ENCODE data around the gene RAD23B. TPM values are rescaled to one million over a fixed set of nuclear protein-coding genes. Genes with fewer than 3 reads are reported as not detected.
A peak's percentile ranks its signal among the peaks of the same experiment; 100 is the strongest.

RAD23B gene
- total and polyA plus RNA-seq, 2 of the 13 experiments (the other 11 are each of a cell fraction or from before 2014, with no cell fraction given), result 133 to 156 TPM

DNA sequence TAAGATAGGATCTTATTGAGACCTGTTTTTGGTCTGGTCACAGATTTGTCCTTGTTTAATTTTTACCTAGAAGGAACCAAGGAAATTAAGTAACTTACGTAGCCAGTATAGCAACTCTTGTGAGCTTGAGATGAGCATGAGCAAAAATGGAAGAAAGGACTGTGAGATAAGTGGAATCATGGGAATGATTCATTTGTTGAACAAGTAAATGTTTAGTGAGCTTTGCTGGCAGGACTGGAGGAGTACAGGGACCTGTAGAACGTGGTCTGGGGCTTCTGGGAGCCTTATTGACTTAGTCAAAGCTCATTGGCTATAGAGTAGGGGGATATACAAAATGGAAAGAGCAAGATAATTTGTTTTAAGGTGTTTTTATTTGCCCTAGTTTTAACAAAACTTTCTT is 3.0 kb downstream of the RAD23B start (continued):
- TF ChIP-seq, protein P1, sequence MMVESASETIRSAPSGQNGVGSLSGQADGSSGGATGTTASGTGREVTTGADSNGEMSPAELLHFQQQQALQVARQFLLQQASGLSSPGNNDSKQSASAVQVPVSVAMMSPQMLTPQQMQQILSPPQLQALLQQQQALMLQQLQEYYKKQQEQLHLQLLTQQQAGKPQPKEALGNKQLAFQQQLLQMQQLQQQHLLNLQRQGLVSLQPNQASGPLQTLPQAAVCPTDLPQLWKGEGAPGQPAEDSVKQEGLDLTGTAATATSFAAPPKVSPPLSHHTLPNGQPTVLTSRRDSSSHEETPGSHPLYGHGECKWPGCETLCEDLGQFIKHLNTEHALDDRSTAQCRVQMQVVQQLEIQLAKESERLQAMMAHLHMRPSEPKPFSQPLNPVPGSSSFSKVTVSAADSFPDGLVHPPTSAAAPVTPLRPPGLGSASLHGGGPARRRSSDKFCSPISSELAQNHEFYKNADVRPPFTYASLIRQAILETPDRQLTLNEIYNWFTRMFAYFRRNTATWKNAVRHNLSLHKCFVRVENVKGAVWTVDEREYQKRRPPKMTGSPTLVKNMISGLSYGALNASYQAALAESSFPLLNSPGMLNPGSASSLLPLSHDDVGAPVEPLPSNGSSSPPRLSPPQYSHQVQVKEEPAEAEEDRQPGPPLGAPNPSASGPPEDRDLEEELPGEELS (CRISPR knock-in tag; IDR thresholded peaks at IDR 0.05), result no peak
- TF ChIP-seq CHCHD3 (CRISPR knock-in tag; IDR thresholded peaks at IDR 0.05) (no peak), SMARCE1 (IDR thresholded peaks at IDR 0.05; ENCODE audit: borderline replicate concordance) (no peak), SOX13 (IDR thresholded peaks at IDR 0.05) (no peak), SOX13 (CRISPR knock-in tag; conservative IDR thresholded peaks at IDR 0.05 in 1 of 2, IDR thresholded peaks at IDR 0.05 in 1 of 2) (peak in 1 of 2 experiments; percentile 63; a peak in 2 of 4 replicates), ADNP (CRISPR knock-in tag; IDR thresholded peaks at IDR 0.05) (no peak), ZNF282 (IDR thresholded peaks at IDR 0.05; ENCODE audit: partially characterized antibody) (no peak), EED (CRISPR knock-in tag; IDR thresholded peaks at IDR 0.05) (no peak), ZNF496 (CRISPR knock-in tag; IDR thresholded peaks at IDR 0.05; ENCODE audit: insufficient replicate concordance) (no peak), ZIK1 (CRISPR knock-in tag; IDR thresholded peaks at IDR 0.05; ENCODE audit: borderline replicate concordance, low read depth) (no peak), ONECUT2 (CRISPR knock-in tag; IDR thresholded peaks at IDR 0.05) (no peak), HHEX (CRISPR knock-in tag; IDR thresholded peaks at IDR 0.05) (no peak), ZNF274 (CRISPR knock-in tag; IDR thresholded peaks at IDR 0.05) (no peak), RORA (CRISPR knock-in tag; IDR thresholded peaks at IDR 0.05) (no peak), ZNF205 (CRISPR knock-in tag; IDR thresholded peaks at IDR 0.05) (no peak), HOXA7 (CRISPR knock-in tag; IDR thresholded peaks at IDR 0.05) (no peak), ZNF878 (CRISPR knock-in tag; IDR thresholded peaks at IDR 0.05) (no peak), KLF12 (CRISPR knock-in tag; IDR thresholded peaks at IDR 0.05; ENCODE audit: borderline replicate concordance) (no peak)
- TF ChIP-seq, protein P2, sequence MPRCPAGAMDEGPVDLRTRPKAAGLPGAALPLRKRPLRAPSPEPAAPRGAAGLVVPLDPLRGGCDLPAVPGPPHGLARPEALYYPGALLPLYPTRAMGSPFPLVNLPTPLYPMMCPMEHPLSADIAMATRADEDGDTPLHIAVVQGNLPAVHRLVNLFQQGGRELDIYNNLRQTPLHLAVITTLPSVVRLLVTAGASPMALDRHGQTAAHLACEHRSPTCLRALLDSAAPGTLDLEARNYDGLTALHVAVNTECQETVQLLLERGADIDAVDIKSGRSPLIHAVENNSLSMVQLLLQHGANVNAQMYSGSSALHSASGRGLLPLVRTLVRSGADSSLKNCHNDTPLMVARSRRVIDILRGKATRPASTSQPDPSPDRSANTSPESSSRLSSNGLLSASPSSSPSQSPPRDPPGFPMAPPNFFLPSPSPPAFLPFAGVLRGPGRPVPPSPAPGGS (CRISPR knock-in tag; IDR thresholded peaks at IDR 0.05), result no peak
- TF ChIP-seq, protein P3, sequence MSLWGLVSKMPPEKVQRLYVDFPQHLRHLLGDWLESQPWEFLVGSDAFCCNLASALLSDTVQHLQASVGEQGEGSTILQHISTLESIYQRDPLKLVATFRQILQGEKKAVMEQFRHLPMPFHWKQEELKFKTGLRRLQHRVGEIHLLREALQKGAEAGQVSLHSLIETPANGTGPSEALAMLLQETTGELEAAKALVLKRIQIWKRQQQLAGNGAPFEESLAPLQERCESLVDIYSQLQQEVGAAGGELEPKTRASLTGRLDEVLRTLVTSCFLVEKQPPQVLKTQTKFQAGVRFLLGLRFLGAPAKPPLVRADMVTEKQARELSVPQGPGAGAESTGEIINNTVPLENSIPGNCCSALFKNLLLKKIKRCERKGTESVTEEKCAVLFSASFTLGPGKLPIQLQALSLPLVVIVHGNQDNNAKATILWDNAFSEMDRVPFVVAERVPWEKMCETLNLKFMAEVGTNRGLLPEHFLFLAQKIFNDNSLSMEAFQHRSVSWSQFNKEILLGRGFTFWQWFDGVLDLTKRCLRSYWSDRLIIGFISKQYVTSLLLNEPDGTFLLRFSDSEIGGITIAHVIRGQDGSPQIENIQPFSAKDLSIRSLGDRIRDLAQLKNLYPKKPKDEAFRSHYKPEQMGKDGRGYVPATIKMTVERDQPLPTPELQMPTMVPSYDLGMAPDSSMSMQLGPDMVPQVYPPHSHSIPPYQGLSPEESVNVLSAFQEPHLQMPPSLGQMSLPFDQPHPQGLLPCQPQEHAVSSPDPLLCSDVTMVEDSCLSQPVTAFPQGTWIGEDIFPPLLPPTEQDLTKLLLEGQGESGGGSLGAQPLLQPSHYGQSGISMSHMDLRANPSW (CRISPR knock-in tag; IDR thresholded peaks at IDR 0.05; ENCODE audit: borderline replicate concordance), result no peak

Data from HepG2 (cell line).